ENCODE measurements around the gene ING1. TPM values are rescaled to one million over a fixed set of nuclear protein-coding genes. Genes with fewer than 3 reads are reported as not detected.

The ING1 gene
- total RNA-seq, 2 donors from 2014 or later = 23.2 to 23.6 TPM

- H3K27me3 ChIP-seq (ENCODE audit: control insufficient read depth, insufficient read depth, low read length, poor library complexity, severe bottlenecking) = no peaks in the 10 kb centered on the region
- TF ChIP-seq CTCF (conservative IDR thresholded peaks at IDR 0.05) = no peak
- no peak overlapping the region for H3K4me3 Mint-ChIP-seq
- H3K9ac ChIP-seq (ENCODE audit: extremely low read depth, low read length, poor library complexity, severe bottlenecking) = no peak overlapping the region
- peaks cover 11% of the 10 kb centered on the region for H3K4me1 Mint-ChIP-seq
- no peak overlapping the region for H3K4me3 ChIP-seq (ENCODE audit: low read length)
- 93 to 94% methylated on average over 6 to 14 of the region's 14 CpGs for WGBS, 2 experiments (ENCODE audit: insufficient coverage in 1 of 2, insufficient read length in 1 of 2)
- no peak overlapping the region for H3K27ac ChIP-seq (ENCODE audit: low read depth, low read length)
- H3K9me3 ChIP-seq (ENCODE audit: control insufficient read depth, low read length) = peaks cover 4% of the 10 kb centered on the region
- peaks cover 4% of the 10 kb centered on the region for H3K36me3 Mint-ChIP-seq (ENCODE audit: low read depth)
- H3K36me3 ChIP-seq (ENCODE audit: control insufficient read depth, insufficient read depth, low read length) = no peaks in the 10 kb centered on the region
- peak; percentile 56 for DNase-seq
- H3K27ac Mint-ChIP-seq = peak overlapping the region; percentile 27
- H3K4me1 ChIP-seq (ENCODE audit: control insufficient read depth, insufficient read depth, low read length) = no peaks in the 10 kb centered on the region
- peaks cover 8% of the 10 kb centered on the region for H3K9me3 Mint-ChIP-seq
- H3K27me3 Mint-ChIP-seq (ENCODE audit: insufficient read depth) = no peaks in the 10 kb centered on the region
These were observed 43.8 kb downstream of the ING1 start for GRCh38 chr13:110757296-110757695.

- Mint-ChIP-seq H3K27ac (no peak overlapping the region), H3K27me3 (ENCODE audit: insufficient read depth) (no peaks in the 10 kb centered on the region), H3K36me3 (ENCODE audit: low read depth) (peaks cover 4% of the 10 kb centered on the region), H3K9me3 (peaks cover 7% of the 10 kb centered on the region), H3K4me3 (no peak overlapping the region), H3K4me1 (peaks cover 11% of the 10 kb centered on the region)
- Histone ChIP-seq H3K4me1 (ENCODE audit: control insufficient read depth, insufficient read depth, low read length) (no peaks in the 10 kb centered on the region), H3K4me3 (ENCODE audit: low read length) (no peak overlapping the region), H3K36me3 (ENCODE audit: control insufficient read depth, insufficient read depth, low read length) (no peaks in the 10 kb centered on the region), H3K27ac (ENCODE audit: low read depth, low read length) (no peak overlapping the region), H3K9ac (ENCODE audit: extremely low read depth, low read length, poor library complexity, severe bottlenecking) (no peak overlapping the region), H3K9me3 (ENCODE audit: control insufficient read depth, low read length) (peaks cover 4% of the 10 kb centered on the region), H3K27me3 (ENCODE audit: control insufficient read depth, insufficient read depth, low read length, poor library complexity, severe bottlenecking) (no peaks in the 10 kb centered on the region)
- WGBS, 2 experiments (ENCODE audit: insufficient coverage in 1 of 2, insufficient read length in 1 of 2) = 92 to 94% methylated on average over 1 to 4 of the region's 4 CpGs
- TF ChIP-seq CTCF (conservative IDR thresholded peaks at IDR 0.05) = no peak
- DNase-seq = no peak
These were observed 44.8 kb downstream of the ING1 start for GRCh38 chr13:110758195-110758805.

- Histone ChIP-seq H3K4me3 (ENCODE audit: low read length) (no peak overlapping the region), H3K9ac (ENCODE audit: extremely low read depth, low read length, poor library complexity, severe bottlenecking) (no peak overlapping the region), H3K27me3 (ENCODE audit: control insufficient read depth, insufficient read depth, low read length, poor library complexity, severe bottlenecking) (no peaks in the 10 kb centered on the region), H3K4me1 (ENCODE audit: control insufficient read depth, insufficient read depth, low read length) (no peaks in the 10 kb centered on the region), H3K36me3 (ENCODE audit: control insufficient read depth, insufficient read depth, low read length) (no peaks in the 10 kb centered on the region), H3K27ac (ENCODE audit: low read depth, low read length) (no peak overlapping the region), H3K9me3 (ENCODE audit: control insufficient read depth, low read length) (no peaks in the 10 kb centered on the region)
- Mint-ChIP-seq H3K4me1 (peaks cover 11% of the 10 kb centered on the region), H3K36me3 (ENCODE audit: low read depth) (no peaks in the 10 kb centered on the region), H3K27me3 (ENCODE audit: insufficient read depth) (peaks cover 3% of the 10 kb centered on the region), H3K9me3 (peaks cover 6% of the 10 kb centered on the region), H3K27ac (no peak overlapping the region), H3K4me3 (no peak overlapping the region)
- WGBS, 2 experiments (ENCODE audit: insufficient coverage in 1 of 2, insufficient read length in 1 of 2) = 94% methylated on average over 3 to 4 of the region's 4 CpGs
- no peak for TF ChIP-seq CTCF (conservative IDR thresholded peaks at IDR 0.05)
- DNase-seq = no peak
These were observed 46.2 kb downstream of the ING1 start for GRCh38 chr13:110759710-110760109.
